CD4-positive, alpha-beta memory T cell (primary cell): ENCODE data around the gene MYB. TPM values are rescaled to one million over a fixed set of nuclear protein-coding genes. Genes with fewer than 3 reads are reported as not detected.

Experiments
- CTCF ChIA-PET: fragments of 350-600 bp; sonication (Branson Sonifier 250); formaldehyde crosslinking; loops from one replicate; lab custom pipeline; 2021; ENCODE audit warnings: inconsistent platforms; ENCODE audit not compliant: partially characterized antibody; lab: Charles Lee
- POLR2A ChIA-PET: fragments of 350-600 bp; sonication (Branson Sonifier 250); formaldehyde crosslinking; loops from one replicate; lab custom pipeline; 2021; ENCODE audit not compliant: partially characterized antibody; lab: Charles Lee
- DNase-seq, 5 donors: peaks; one replicate each; pipeline versions ENCODE4 v3.0.0 to v3.0.0-alpha.2; 2020 to 2022; ENCODE audit warnings: mixed read lengths in 1 of 5
- H3K27ac ChIP-seq: one replicate; pipeline ENCODE4 v1.7.0; 2013; ENCODE audit warnings: low read depth, low read length
- H3K27me3 ChIP-seq: 2 replicates; pipeline ENCODE4 v1.7.0; 2013; ENCODE audit warnings: mild to moderate bottlenecking, low read length, moderate library complexity; ENCODE audit not compliant: insufficient read depth
- H3K36me3 ChIP-seq: 2 replicates; pipeline ENCODE4 v1.7.0; 2013; ENCODE audit warnings: mild to moderate bottlenecking, low read length, moderate library complexity; ENCODE audit not compliant: insufficient read depth
- H3K4me1 ChIP-seq: 2 replicates; pipeline ENCODE4 v1.7.0; 2013; ENCODE audit warnings: mild to moderate bottlenecking, low read length, moderate library complexity; ENCODE audit not compliant: insufficient read depth
- H3K4me3 ChIP-seq, 2 donors: one replicate each; pipeline ENCODE4 v1.7.0; 2013; ENCODE audit warnings: low read length in 2 of 2, mild to moderate bottlenecking in 1 of 2
- H3K9me3 ChIP-seq, 2 donors: one replicate each; pipeline ENCODE4 v1.7.0; 2013; ENCODE audit warnings: low read length in 2 of 2, control low read depth in 1 of 2; ENCODE audit not compliant: control insufficient read depth in 1 of 2
- H3K27ac Mint-ChIP-seq, 7 donors: one replicate each; pipeline ENCODE4 v1.8.0; 2020 to 2021; ENCODE audit warnings: mixed read lengths in 7 of 7, mild to moderate bottlenecking in 6 of 7, inconsistent platforms in 3 of 7, moderate library complexity in 3 of 7
- H3K27me3 Mint-ChIP-seq, 2 donors: one replicate each; pipeline ENCODE4 v1.8.0; 2020 to 2021; ENCODE audit warnings: mixed read lengths in 2 of 2
- H3K36me3 Mint-ChIP-seq, 2 donors: one replicate each; pipeline ENCODE4 v1.8.0; 2020 to 2021; ENCODE audit warnings: mixed read lengths in 2 of 2, inconsistent platforms in 1 of 2, mild to moderate bottlenecking in 1 of 2
- H3K4me1 Mint-ChIP-seq, 4 donors: one replicate each; pipeline ENCODE4 v1.8.0; 2020 to 2021; ENCODE audit warnings: mixed read lengths in 4 of 4, mild to moderate bottlenecking in 1 of 4
- H3K4me3 Mint-ChIP-seq, 8 donors: one replicate each; pipeline ENCODE4 v1.8.0; 2020 to 2021; ENCODE audit warnings: mixed read lengths in 8 of 8, mild to moderate bottlenecking in 7 of 8, moderate library complexity in 6 of 8, inconsistent platforms in 3 of 8
- H3K9me3 Mint-ChIP-seq, 8 donors: one replicate each; pipeline ENCODE4 v1.8.0; 2020 to 2021; ENCODE audit warnings: mixed read lengths in 8 of 8, mild to moderate bottlenecking in 5 of 8, inconsistent platforms in 3 of 8, moderate library complexity in 1 of 8
- intact Hi-C: fragments of 100-400 bp; cut with micrococcal nuclease; formaldehyde crosslinking; loops from one replicate; pipeline ENCODE4 v1.15.1; 2023
- polyA plus RNA-seq, 2 donors: library from polyadenylated mRNA; unstranded; fragments of 300-500 nt; fragmentation: Illumina TruSeq; gene quantifications; one replicate each; pipeline ENCODE4 v1.2.3, GENCODE V29; 2021
- total RNA-seq, 2 experiments: library from RNA; stranded (reverse); gene quantifications; one replicate each; pipeline ENCODE4 v1.2.3, GENCODE V29; 2021

MYB gene
- total and polyA plus RNA-seq, 4 experiments from 2014 or later = 0.31 to 4.7 (median 2.1) TPM

DNA sequence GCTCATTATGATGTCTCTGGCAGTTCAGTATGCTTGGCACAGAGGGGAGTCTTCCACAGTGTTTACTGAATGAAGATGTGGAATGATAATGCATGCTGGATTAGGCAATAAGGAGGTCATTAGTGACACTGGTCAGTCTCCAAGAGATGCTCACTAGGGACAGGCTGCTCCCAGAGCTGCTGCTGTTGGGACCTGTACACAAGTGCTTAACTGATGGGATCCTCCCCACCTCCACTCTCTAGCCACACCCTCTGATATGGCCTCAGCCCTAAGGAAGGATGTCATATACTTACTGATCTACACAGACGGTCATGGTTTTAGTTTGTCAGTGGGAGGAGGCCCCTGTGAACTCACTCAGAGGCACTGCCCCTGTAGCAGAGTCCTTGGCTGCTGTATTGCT, 73.4 kb downstream of the MYB start:
- Mint-ChIP-seq H3K4me1 (no peaks in the 10 kb centered on the region), H3K27ac (no peak overlapping the region), H3K4me3 (no peak overlapping the region), H3K36me3 (no peaks in the 10 kb centered on the region), H3K27me3 (peaks cover 0 to 5% of the 10 kb centered on the region in 2 donors), H3K9me3 (no peaks in the 10 kb centered on the region)
- H3K9me3 ChIP-seq = no peaks in the 10 kb centered on the region
- no peaks in the 10 kb centered on the region for H3K36me3 ChIP-seq
- no peaks in the 10 kb centered on the region for H3K27me3 ChIP-seq
- intact Hi-C loops = no loop called here
- DNase-seq = no peak
- H3K4me3 ChIP-seq = no peak overlapping the region
- H3K4me1 ChIP-seq = no peaks in the 10 kb centered on the region
- CTCF ChIA-PET = no interaction called here
- POLR2A ChIA-PET = no interaction called here
- no peak overlapping the region for H3K27ac ChIP-seq

DNA sequence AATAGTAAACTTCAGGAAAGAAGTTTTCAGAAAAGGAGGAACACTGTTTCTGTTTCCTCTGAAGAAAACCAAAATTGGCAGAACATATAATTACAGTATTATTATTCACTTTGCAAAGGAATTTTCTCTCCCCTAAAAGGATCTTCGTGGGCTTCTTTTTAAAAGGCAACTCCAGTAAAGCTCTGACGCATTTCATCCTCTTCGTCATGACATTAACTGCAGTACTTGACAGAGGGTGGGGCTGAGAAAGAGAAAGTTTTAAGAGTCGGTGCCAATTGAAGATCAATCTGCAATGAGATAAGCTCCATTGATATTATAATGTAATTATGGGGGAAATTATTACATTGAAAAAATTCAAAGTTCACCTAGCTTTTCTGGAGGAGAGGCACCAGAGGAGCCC, 75.8 kb downstream of the MYB start:
- H3K9me3 Mint-ChIP-seq = no peaks in the 10 kb centered on the region
- Histone ChIP-seq H3K4me1 (no peaks in the 10 kb centered on the region), H3K4me3 (no peak overlapping the region), H3K27me3 (no peaks in the 10 kb centered on the region), H3K36me3 (no peaks in the 10 kb centered on the region), H3K9me3 (no peaks in the 10 kb centered on the region), H3K27ac (no peak overlapping the region)
- H3K4me1 Mint-ChIP-seq = no peaks in the 10 kb centered on the region
- POLR2A ChIA-PET = no interaction called here
- DNase-seq = no peak
- H3K36me3 Mint-ChIP-seq = no peaks in the 10 kb centered on the region
- intact Hi-C loops = loop anchor here (1.0 kb wide), 1 partner anchor 112 kb away; no protein-coding TSS in a partner anchor
- CTCF ChIA-PET = interaction anchor here (0.7 to 1.3 kb wide), 2 partner anchors 42 to 191 kb away, joined by 3 read pairs; no protein-coding TSS in a partner anchor
- H3K27me3 Mint-ChIP-seq = peaks cover 0 to 7% of the 10 kb centered on the region in 2 donors
- no peak overlapping the region for H3K27ac Mint-ChIP-seq
- no peak overlapping the region for H3K4me3 Mint-ChIP-seq

DNA sequence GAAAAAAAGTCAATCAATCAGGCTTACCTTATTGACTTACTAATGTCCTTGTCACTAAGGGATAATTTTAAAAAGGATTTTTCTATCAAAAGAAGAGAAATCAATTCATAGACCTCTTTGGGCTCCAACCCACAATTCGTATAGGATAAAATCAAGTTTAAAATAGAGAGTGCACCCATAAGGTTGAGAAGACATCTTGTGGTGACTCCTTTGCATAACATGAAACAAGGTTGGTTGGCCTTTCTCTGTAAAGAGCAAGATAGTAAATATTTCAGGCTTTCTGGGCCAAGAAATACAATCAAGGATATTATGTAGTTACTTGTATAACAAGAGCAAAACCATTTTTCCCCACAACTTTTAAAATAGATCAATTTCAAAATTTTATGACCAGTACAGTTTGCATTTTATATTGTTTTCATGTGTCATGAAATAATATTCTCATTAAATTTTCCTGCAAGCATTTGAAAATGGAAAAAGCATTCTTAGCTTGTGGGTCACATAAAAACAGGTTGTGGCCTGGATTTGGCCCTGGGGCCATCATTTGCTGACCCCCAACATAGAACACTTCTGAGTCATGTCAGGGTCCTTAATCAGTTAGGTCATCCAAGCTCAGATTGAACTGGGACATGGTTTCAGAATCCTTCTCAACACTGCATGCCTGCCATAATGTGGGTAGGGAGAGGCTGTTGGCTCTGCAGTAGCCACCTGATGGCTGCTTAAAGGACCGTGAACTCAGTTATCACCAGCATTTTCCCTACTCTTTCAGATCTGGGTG, 76.7 kb downstream of the MYB start:
- no peaks in the 10 kb centered on the region for H3K9me3 ChIP-seq
- ChIA-PET CTCF (interaction anchor here (0.7 to 1.3 kb wide), 2 partner anchors 43 to 192 kb away, joined by 3 read pairs; no protein-coding TSS in a partner anchor), POLR2A (no interaction called here)
- H3K27ac Mint-ChIP-seq = no peak overlapping the region
- H3K4me1 ChIP-seq = no peaks in the 10 kb centered on the region
- H3K36me3 ChIP-seq = no peaks in the 10 kb centered on the region
- H3K27me3 ChIP-seq = no peaks in the 10 kb centered on the region
- no peak overlapping the region for H3K27ac ChIP-seq
- H3K9me3 Mint-ChIP-seq = no peaks in the 10 kb centered on the region
- no peaks in the 10 kb centered on the region for H3K36me3 Mint-ChIP-seq
- intact Hi-C loops = loop anchor here (1.0 kb wide), 1 partner anchor 113 kb away; no protein-coding TSS in a partner anchor
- no peaks in the 10 kb centered on the region for H3K4me1 Mint-ChIP-seq
- DNase-seq = no peak
- peaks cover 0 to 7% of the 10 kb centered on the region in 2 donors for H3K27me3 Mint-ChIP-seq
- no peak overlapping the region for H3K4me3 ChIP-seq
- H3K4me3 Mint-ChIP-seq = no peak overlapping the region

DNA sequence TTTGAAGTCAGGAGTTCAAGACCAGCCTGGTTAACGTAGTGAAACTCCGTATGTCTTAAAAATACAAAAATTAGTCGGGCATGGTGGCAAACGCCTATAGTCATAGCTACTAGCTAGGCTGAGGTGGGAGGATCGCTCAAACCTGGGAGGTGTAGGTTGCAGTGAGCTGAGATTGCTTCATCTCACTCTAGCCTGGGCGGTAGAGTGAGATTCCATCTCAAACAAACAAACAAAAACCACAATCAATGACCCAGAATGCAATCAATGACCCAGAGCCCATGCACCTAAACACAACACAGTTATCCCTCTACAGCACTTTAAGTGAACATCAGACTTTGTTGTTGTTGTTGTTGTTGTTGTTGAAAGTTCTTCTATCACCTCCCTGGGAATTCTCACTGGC, 77.9 kb downstream of the MYB start:
- CTCF ChIA-PET = no interaction called here
- Mint-ChIP-seq H3K4me1 (no peaks in the 10 kb centered on the region), H3K27me3 (peaks cover 0 to 7% of the 10 kb centered on the region in 2 donors), H3K4me3 (no peak overlapping the region), H3K36me3 (no peaks in the 10 kb centered on the region), H3K27ac (no peak overlapping the region), H3K9me3 (no peaks in the 10 kb centered on the region)
- H3K27me3 ChIP-seq = no peaks in the 10 kb centered on the region
- intact Hi-C loops = no loop called here
- no peaks in the 10 kb centered on the region for H3K9me3 ChIP-seq
- no peak for DNase-seq
- POLR2A ChIA-PET = no interaction called here
- no peak overlapping the region for H3K27ac ChIP-seq
- H3K4me1 ChIP-seq = no peaks in the 10 kb centered on the region
- no peaks in the 10 kb centered on the region for H3K36me3 ChIP-seq
- H3K4me3 ChIP-seq = no peak overlapping the region

DNA sequence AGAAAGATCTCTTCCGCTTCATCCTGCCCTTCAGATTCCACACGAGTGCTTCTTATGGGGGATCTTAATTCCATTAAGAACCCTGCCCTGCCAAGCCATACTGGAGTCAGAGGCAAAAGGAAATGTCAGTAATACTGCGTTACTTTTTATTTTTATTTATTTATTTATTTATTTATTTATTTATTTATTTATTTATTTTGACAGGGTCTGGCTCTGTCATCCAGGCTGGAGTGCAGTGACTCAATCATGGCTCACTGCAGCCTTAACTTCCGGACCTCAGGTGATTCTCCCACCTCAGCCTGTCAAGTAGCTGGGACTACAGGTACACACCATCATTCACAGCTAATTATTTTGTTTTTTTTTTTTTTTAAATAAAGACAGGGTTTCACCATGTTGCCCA, 79.5 kb downstream of the MYB start:
- CTCF ChIA-PET = no interaction called here
- Mint-ChIP-seq H3K4me1 (no peaks in the 10 kb centered on the region), H3K27me3 (peaks cover 0 to 7% of the 10 kb centered on the region in 2 donors), H3K9me3 (no peaks in the 10 kb centered on the region), H3K27ac (no peak overlapping the region), H3K36me3 (no peaks in the 10 kb centered on the region), H3K4me3 (no peak overlapping the region)
- DNase-seq = no peak
- H3K36me3 ChIP-seq = no peaks in the 10 kb centered on the region
- POLR2A ChIA-PET = no interaction called here
- H3K4me1 ChIP-seq = no peaks in the 10 kb centered on the region
- no peaks in the 10 kb centered on the region for H3K9me3 ChIP-seq
- H3K27ac ChIP-seq = no peak overlapping the region
- no peaks in the 10 kb centered on the region for H3K27me3 ChIP-seq
- H3K4me3 ChIP-seq = no peak overlapping the region
- intact Hi-C loops = no loop called here

DNA sequence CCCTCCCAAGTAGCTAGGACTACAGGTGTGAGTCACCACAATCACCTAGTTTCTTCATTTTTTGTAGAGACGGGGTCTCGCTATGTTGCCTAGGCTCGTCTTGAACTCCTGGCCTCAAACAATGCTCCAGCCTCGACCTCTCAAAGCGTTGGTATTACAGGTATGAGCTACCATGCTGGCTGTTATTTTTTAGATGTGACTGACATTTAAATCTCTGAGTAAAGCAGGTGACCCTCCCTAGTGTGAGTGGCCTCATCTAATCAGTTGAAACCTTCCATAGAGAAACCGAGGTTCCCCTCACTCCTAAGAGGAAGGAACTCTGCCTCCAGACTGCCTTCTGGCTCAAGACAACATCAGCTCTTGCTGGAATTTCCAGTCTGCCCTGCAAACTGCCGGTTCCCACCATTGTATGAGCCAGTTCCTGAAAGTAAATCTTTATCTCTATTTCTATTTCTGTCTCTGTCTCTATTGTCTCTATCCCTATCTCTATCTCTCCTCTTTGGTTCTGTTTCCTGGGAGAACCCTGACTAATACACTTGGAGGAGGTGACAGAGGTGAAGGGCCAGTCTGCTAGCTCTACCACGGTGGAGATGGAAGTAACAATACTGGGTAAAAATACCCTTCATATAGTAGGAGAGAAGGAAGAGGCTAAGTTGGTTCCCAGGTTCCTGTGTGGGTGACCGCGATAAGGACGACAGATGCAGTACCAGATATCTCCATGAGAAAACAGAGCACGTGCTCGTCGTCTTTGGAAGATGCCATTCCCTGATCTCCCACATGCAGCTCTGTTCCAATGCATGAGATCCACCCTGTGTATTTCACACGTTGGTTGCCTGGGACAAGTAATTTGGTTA, 81.0 kb downstream of the MYB start:
- Histone ChIP-seq H3K27ac (no peak overlapping the region), H3K27me3 (no peaks in the 10 kb centered on the region), H3K4me3 (no peak overlapping the region), H3K9me3 (no peaks in the 10 kb centered on the region), H3K4me1 (no peaks in the 10 kb centered on the region), H3K36me3 (no peaks in the 10 kb centered on the region)
- ChIA-PET POLR2A (no interaction called here), CTCF (interaction anchor here (0.8 kb wide), 1 partner anchor 13 kb away, joined by 3 read pairs; no protein-coding TSS in a partner anchor)
- no peaks in the 10 kb centered on the region for H3K4me1 Mint-ChIP-seq
- H3K4me3 Mint-ChIP-seq = no peak overlapping the region
- DNase-seq = no peak
- no peaks in the 10 kb centered on the region for H3K36me3 Mint-ChIP-seq
- H3K27me3 Mint-ChIP-seq = peaks cover 0 to 5% of the 10 kb centered on the region in 2 donors
- intact Hi-C loops = no loop called here
- H3K9me3 Mint-ChIP-seq = no peaks in the 10 kb centered on the region
- no peak overlapping the region for H3K27ac Mint-ChIP-seq

DNA sequence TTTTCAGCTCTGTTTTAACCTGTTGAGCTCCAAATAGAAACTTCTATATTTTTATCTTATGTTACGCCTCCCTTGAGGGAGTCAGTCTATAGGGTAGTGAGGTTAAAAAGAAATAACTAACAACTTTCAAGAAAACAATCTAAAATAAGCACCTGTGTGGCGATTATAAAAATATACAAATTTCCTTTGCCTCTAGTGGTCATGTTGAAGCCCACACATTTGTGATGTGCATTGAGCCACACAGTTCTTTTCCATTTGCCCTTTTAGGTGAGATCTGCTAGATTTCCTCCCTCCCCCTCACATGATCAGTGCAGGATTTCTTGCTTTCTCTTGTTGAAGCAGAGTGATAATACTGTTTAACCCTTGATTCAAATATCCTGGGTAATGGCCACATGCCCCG, 84.2 kb downstream of the MYB start:
- Mint-ChIP-seq H3K4me1 (no peaks in the 10 kb centered on the region), H3K27ac (no peak overlapping the region), H3K27me3 (no peaks in the 10 kb centered on the region), H3K36me3 (no peaks in the 10 kb centered on the region), H3K4me3 (no peak overlapping the region), H3K9me3 (no peaks in the 10 kb centered on the region)
- no peak overlapping the region for H3K4me3 ChIP-seq
- DNase-seq = no peak
- CTCF ChIA-PET = no interaction called here
- no peaks in the 10 kb centered on the region for H3K36me3 ChIP-seq
- H3K9me3 ChIP-seq = no peaks in the 10 kb centered on the region
- no peaks in the 10 kb centered on the region for H3K4me1 ChIP-seq
- H3K27me3 ChIP-seq = no peaks in the 10 kb centered on the region
- intact Hi-C loops = no loop called here
- POLR2A ChIA-PET = no interaction called here
- no peak overlapping the region for H3K27ac ChIP-seq
